Esophagus (tissue), 2 donors: ENCODE measurements around the gene MYBPC1. TPM values are rescaled to one million over a fixed set of nuclear protein-coding genes. Genes with fewer than 3 reads are reported as not detected.
A peak's percentile ranks its signal among the peaks of the same experiment; 100 is the strongest.

Source experiments
- H3K27ac ChIP-seq, 2 donors: one replicate each; pipeline ENCODE4 v1.5.1; 2013; ENCODE audit warnings: low read depth in 2 of 2, mild to moderate bottlenecking in 2 of 2, inconsistent platforms in 1 of 2, low read length in 1 of 2, moderate library complexity in 1 of 2
- H3K27me3 ChIP-seq, 2 donors: one replicate each; pipeline ENCODE4 v1.6.1; 2013; ENCODE audit warnings: low read length in 2 of 2, control low read depth in 1 of 2, mild to moderate bottlenecking in 1 of 2; ENCODE audit not compliant: insufficient read depth in 2 of 2, control insufficient read depth in 1 of 2
- H3K36me3 ChIP-seq, 2 donors: one replicate each; pipeline ENCODE4 v1.6.1; 2013; ENCODE audit warnings: low read length in 1 of 2; ENCODE audit not compliant: control insufficient read depth in 2 of 2, insufficient read depth in 2 of 2
- H3K4me1 ChIP-seq, 2 donors: one replicate each; pipeline ENCODE4 v1.6.1; 2013; ENCODE audit warnings: low read length in 1 of 2; ENCODE audit not compliant: control insufficient read depth in 2 of 2, insufficient read depth in 2 of 2
- H3K4me3 ChIP-seq, 2 donors: one replicate each; pipeline ENCODE4 v1.5.1; 2013; ENCODE audit warnings: low read length in 2 of 2, mild to moderate bottlenecking in 2 of 2, low read depth in 1 of 2, moderate library complexity in 1 of 2
- H3K9me3 ChIP-seq, 2 donors: one replicate each; pipeline ENCODE4 v1.6.1; 2013; ENCODE audit warnings: mild to moderate bottlenecking in 2 of 2, low read depth in 1 of 2, low read length in 1 of 2, moderate library complexity in 1 of 2; ENCODE audit not compliant: control insufficient read depth in 2 of 2, insufficient read depth in 1 of 2
- WGBS, 2 donors: extraction: QIAGEN DNeasy Blood & Tissue Kit; methylation state at CpG; one replicate each; pipeline ENCODE4 v1.1.7; 2013; 5-methylcytosine and 5-hydroxymethylcytosine counted together
- polyA plus RNA-seq, 2 donors: library from polyadenylated mRNA; stranded (reverse); fragments of 200-250 nt; gene quantifications; one replicate each; pipeline ENCODE4 v1.2.3, GENCODE V29; 2013
- donor health status: healthy with polysubstance abuse.
- donor health status: Bipolar disorder and iron deficiency.

The MYBPC1 gene
- polyA plus RNA-seq, 2 donors, result 0.16 TPM; not detected in 1

DNA sequence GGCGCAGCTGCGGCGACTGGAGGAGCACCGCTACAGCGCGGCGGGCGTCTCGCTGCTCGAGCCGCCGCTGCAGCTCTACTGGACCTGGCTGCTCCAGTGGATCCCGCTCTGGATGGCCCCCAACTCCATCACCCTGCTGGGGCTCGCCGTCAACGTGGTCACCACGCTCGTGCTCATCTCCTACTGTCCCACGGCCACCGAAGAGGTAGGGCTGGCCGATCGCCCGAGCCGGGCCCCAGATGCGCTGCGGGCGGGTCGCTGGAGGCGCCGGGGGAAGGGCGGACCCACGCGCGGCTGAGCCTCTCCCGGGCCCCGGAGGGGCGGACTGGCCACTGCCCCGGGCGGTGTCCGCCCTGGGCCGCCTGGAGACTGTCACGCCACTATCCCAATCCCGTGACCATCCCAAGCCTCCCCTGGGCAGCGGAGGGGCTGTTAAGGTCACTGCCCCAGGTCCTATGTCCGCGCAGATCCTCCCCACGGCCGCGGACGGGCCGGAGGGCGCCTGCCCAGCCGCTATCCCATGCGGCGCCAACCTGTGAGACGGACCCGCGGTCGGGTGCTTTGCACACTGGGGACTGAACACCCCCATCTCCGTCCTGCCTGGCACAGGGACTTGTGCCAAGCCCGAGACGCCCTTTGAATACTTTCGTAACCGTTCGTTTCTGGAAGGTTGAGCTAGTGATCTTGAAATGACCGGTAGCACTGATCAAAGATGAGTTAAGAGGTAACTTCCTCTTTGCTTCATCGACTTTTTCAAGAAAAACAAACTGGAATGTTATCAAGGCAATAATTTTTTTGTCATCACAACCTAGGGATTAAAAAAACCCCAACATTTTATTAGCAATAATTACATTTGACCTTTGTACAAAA lies 103.4 kb downstream of the MYBPC1 start:
- no peaks in the 10 kb centered on the region for H3K9me3 ChIP-seq
- peak overlapping the region; percentile 87 to 93 for H3K27ac ChIP-seq
- H3K36me3 ChIP-seq, result no peaks in the 10 kb centered on the region
- WGBS, 2 donors, result 0% methylated on average over 59 to 67 of the region's 67 CpGs
- H3K4me1 ChIP-seq, result peaks cover 0 to 3% of the 10 kb centered on the region in 2 donors
- H3K4me3 ChIP-seq, result peak overlapping the region; percentile 93 to 98
- no peaks in the 10 kb centered on the region for H3K27me3 ChIP-seq

DNA sequence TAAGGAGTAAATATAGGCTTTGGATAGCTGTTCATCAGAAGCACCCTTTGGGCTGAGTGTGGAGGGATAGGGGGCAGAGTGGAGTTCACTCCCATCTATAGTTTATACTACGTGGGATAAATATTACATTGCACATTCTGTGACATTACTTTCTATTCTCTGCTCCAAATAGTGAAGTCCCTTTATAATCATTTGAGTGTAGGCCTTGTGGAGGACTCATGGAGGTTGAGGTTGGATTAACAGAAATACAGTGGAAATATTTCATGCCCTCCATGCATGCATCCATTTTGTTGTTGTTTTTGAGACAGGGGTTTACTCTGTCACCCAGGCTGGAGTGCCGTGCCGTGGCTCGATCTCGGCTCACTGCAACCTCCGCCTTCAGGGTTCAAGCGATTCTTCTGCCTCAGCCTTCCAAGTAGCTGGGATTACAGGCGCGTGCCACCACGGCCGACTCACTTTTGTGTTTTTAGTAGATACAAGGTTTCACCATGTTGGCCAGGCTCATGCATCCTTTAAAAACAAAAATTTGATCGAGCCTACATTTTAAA lies 104.1 kb downstream of the MYBPC1 start:
- H3K27me3 ChIP-seq, result no peaks in the 10 kb centered on the region
- H3K27ac ChIP-seq, result no peak overlapping the region
- peak overlapping the region; percentile 14 to 93 for H3K4me3 ChIP-seq
- no peaks in the 10 kb centered on the region for H3K36me3 ChIP-seq
- WGBS, 2 donors, result 68 to 81% methylated on average over 12 of the region's 12 CpGs
- H3K4me1 ChIP-seq, result peaks cover 2 to 3% of the 10 kb centered on the region in 2 donors
- H3K9me3 ChIP-seq, result no peaks in the 10 kb centered on the region

- no peak overlapping the region for H3K27ac ChIP-seq
- no peaks in the 10 kb centered on the region for H3K36me3 ChIP-seq
- H3K4me3 ChIP-seq, result peak overlapping the region in 1 of 2 donors; percentile 7
- peaks cover 2 to 3% of the 10 kb centered on the region in 2 donors for H3K4me1 ChIP-seq
- no peaks in the 10 kb centered on the region for H3K27me3 ChIP-seq
- H3K9me3 ChIP-seq, result no peaks in the 10 kb centered on the region
- WGBS, 2 donors, result 71 to 90% methylated on average over 2 of the region's 2 CpGs
These were observed 105.6 kb downstream of the MYBPC1 start for GRCh38 chr12:101700299-101700820.

GRCh38 chr12:101703487-101703886 lies 108.7 kb downstream of the MYBPC1 start:
- Histone ChIP-seq H3K4me3 (no peak overlapping the region), H3K27ac (peak overlapping the region in 1 of 2 donors; percentile 20), H3K27me3 (no peaks in the 10 kb centered on the region), H3K4me1 (peaks cover 0 to 2% of the 10 kb centered on the region in 2 donors), H3K36me3 (no peaks in the 10 kb centered on the region), H3K9me3 (no peaks in the 10 kb centered on the region)
- WGBS, 2 donors, result 75 to 82% methylated on average over 3 of the region's 3 CpGs

DNA sequence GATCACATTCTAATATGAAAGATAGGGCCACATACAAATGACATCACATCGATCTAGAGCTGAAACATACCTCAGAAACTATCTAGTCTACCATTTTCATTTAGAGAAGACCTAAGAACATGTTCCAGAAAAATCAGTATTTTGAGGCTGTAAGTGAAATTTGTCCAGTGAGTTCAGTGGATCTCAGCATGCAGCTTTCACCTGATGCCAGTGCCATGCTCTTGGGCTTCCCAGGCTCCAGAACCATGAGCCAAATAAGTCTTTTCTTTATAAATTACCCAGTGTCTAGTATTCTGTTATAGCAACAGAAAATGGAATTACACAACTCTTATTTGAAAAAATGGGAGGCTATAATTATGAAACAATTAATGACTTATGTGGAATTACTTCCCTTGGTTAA lies 111.6 kb downstream of the MYBPC1 start:
- H3K4me1 ChIP-seq, result peaks cover 0 to 2% of the 10 kb centered on the region in 2 donors
- H3K9me3 ChIP-seq, result no peaks in the 10 kb centered on the region
- H3K36me3 ChIP-seq, result no peaks in the 10 kb centered on the region
- no peak overlapping the region for H3K4me3 ChIP-seq
- no peak overlapping the region for H3K27ac ChIP-seq
- WGBS, 2 donors, result 98 to 100% methylated on average over 1 of the region's 1 CpG
- no peaks in the 10 kb centered on the region for H3K27me3 ChIP-seq

GRCh38 chr12:101707131-101707782 lies 112.5 kb downstream of the MYBPC1 start:
- H3K27me3 ChIP-seq, result no peaks in the 10 kb centered on the region
- H3K4me1 ChIP-seq, result peaks cover 0 to 2% of the 10 kb centered on the region in 2 donors
- no peak overlapping the region for H3K4me3 ChIP-seq
- no peak overlapping the region for H3K27ac ChIP-seq
- no peaks in the 10 kb centered on the region for H3K36me3 ChIP-seq
- no peaks in the 10 kb centered on the region for H3K9me3 ChIP-seq

DNA sequence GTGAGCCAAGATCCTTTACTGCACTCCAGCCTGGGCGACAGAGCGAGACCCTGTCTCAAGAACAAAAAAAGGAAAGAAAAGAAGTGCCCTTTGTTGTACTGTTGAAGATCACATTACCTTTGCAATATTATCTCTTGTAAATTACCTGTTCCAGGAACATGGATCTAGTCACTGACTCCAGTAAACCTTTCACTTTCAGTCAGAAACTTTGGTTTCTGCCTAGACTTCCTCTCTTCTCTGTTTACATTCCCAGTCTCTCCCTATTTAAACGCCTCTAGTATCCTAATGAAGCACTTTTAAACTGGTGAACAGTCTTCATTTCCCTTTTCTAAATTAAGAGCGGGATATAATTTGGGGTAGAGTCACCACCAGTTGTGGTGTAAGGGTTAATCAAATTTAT lies 115.5 kb downstream of the MYBPC1 start:
- WGBS, 2 donors, result 81 to 89% methylated on average over 4 of the region's 4 CpGs
- H3K4me1 ChIP-seq, result peaks cover 0 to 3% of the 10 kb centered on the region in 2 donors
- no peaks in the 10 kb centered on the region for H3K36me3 ChIP-seq
- no peaks in the 10 kb centered on the region for H3K9me3 ChIP-seq
- H3K27me3 ChIP-seq, result no peaks in the 10 kb centered on the region
- no peak overlapping the region for H3K4me3 ChIP-seq
- H3K27ac ChIP-seq, result no peak overlapping the region

DNA sequence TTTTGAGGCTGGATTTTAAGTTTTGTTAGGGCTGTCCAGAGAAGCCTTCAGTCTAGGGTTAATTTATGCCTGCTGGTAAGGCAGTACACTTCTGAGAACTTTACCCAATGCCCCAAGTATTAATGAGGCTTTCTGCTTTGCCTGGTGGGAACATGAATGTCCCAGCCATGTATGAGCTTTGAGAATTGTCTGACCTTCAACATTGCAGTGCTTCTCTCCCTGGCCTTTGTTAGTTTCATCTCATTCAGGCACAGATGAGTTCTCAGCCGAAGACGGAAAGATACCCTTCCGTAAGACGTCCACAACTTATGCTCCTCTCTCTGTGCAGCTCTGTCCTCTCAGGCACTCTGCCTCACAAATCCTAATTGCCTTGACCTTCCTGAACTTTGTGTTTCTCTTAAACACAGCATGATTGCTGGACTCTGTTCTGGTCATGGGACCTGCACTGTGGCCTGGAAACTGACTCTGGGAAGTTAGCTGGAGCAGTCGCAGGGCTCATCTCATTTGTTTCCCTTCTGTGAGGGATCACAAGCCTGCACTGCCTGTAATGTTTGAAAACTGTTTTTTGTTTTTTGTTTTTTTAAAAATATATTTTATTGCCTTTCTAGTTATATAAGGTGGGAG lies 118.4 kb downstream of the MYBPC1 start:
- H3K27ac ChIP-seq, result peak overlapping the region in 1 of 2 donors; percentile 14

DNA sequence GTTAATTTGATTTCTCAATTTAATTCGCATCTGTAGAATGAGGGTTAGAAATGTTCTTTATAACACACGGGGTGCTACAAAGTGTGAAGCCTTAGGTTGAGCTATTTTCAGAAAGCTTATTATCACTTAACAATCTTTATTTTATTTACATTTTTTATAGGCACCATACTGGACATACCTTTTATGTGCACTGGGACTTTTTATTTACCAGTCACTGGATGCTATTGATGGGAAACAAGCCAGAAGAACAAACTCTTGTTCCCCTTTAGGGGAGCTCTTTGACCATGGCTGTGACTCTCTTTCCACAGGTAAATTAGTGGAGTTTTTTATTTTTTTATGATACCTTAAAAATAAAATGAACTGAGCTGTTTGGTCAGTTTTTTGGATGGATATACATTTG lies 119.2 kb downstream of the MYBPC1 start:
- Histone ChIP-seq H3K4me3 (no peak overlapping the region), H3K27ac (no peak overlapping the region), H3K36me3 (no peaks in the 10 kb centered on the region), H3K4me1 (peaks cover 0 to 3% of the 10 kb centered on the region in 2 donors), H3K27me3 (no peaks in the 10 kb centered on the region), H3K9me3 (no peaks in the 10 kb centered on the region)
- WGBS, 2 donors, result 62 to 91% methylated on average over 2 of the region's 2 CpGs

More for the DNA sequence above, 118.4 kb downstream of the MYBPC1 start:
- H3K4me1 ChIP-seq, result peaks cover 0 to 3% of the 10 kb centered on the region in 2 donors
- H3K9me3 ChIP-seq, result no peaks in the 10 kb centered on the region
- 54 to 60% methylated on average over 5 of the region's 5 CpGs for WGBS, 2 donors
- H3K27me3 ChIP-seq, result no peaks in the 10 kb centered on the region
- no peak overlapping the region for H3K4me3 ChIP-seq
- no peaks in the 10 kb centered on the region for H3K36me3 ChIP-seq
